Urinary bladder (tissue), 4 donors: ENCODE results near the gene FBXO47. TPM values are rescaled to one million over a fixed set of nuclear protein-coding genes. Genes with fewer than 3 reads are reported as not detected.

Source experiments
- DNase-seq: peaks from one replicate; pipeline ENCODE4 v3.0.0-alpha.2; 2015; ENCODE audit errors: extremely low spot score
- H3K27ac ChIP-seq: one replicate; pipeline ENCODE4 v1.5.1; 2013; ENCODE audit warnings: low read depth, mild to moderate bottlenecking, moderate library complexity
- H3K36me3 ChIP-seq: one replicate; pipeline ENCODE4 v1.6.1; 2013; ENCODE audit warnings: mild to moderate bottlenecking, moderate library complexity; ENCODE audit not compliant: insufficient read depth
- H3K4me1 ChIP-seq: one replicate; pipeline ENCODE4 v1.6.1; 2013; ENCODE audit warnings: mild to moderate bottlenecking, moderate library complexity; ENCODE audit not compliant: insufficient read depth
- H3K4me3 ChIP-seq: one replicate; pipeline ENCODE4 v1.5.1; 2013; ENCODE audit warnings: low read depth, low read length
- WGBS: extraction: QIAGEN DNeasy Blood & Tissue Kit; methylation state at CpG from one replicate; pipeline ENCODE4 v1.1.7; 2013; 5-methylcytosine and 5-hydroxymethylcytosine counted together
- polyA plus RNA-seq: library from polyadenylated mRNA; stranded (reverse); fragments of 200-250 nt; gene quantifications from one replicate; pipeline ENCODE4 v1.2.3, GENCODE V29; 2013
- total RNA-seq: library from RNA; depleted of rRNA; stranded (reverse); fragments of >200 nt; gene quantifications from one replicate; pipeline ENCODE4 v1.2.3, GENCODE V29; 2014
- donor health status: healthy with polysubstance abuse.
- donor health status: healthy.

Gene FBXO47
- total and polyA plus RNA-seq, 2 donors, result not detected

GRCh38 chr17:38897671-38898290, 69.4 kb downstream of the FBXO47 start:
- H3K36me3 ChIP-seq, result peaks cover 2% of the 10 kb centered on the region
- no peak overlapping the region for H3K4me3 ChIP-seq
- DNase-seq, result no peak
- peak overlapping the region; percentile 74 for H3K27ac ChIP-seq
- WGBS, result 78% methylated on average over 12 of the region's 12 CpGs
- H3K4me1 ChIP-seq, result no peaks in the 10 kb centered on the region

GRCh38 chr17:38897176-38897575, 70.0 kb downstream of the FBXO47 start:
- no peak for DNase-seq
- WGBS, result 32% methylated on average over 6 of the region's 6 CpGs
- H3K4me1 ChIP-seq, result no peaks in the 10 kb centered on the region

DNA sequence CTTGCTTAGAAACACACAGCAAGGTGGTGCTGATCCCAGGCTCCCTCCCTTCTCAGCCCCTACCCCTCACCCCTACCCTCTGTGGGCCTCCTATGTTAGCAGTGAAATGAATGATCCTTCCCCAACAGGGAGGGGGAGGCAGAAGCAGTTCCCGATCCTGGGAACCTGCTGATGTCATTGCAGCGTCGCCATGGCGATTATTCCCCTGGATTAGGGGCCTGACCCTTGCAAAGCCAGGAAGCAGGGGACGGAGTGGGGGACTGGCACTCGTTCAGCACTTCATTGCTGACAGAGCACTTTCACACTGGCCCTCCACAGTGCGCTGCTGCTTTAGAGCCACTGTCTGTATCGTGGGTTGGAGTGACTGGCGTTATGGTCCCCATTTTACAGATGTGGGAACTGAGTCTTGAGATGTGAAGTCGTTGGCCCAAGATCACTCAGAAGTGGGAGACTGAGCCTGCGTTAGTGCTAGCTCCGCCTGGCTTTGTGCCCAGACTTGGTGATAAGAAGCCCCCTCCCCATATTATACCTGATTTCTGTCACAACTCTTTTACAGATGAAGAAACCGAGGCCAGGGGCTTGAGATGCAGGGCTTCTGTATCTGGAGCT, 70.8 kb downstream of the FBXO47 start:
- no peak overlapping the region for H3K27ac ChIP-seq
- peaks cover 5% of the 10 kb centered on the region for H3K36me3 ChIP-seq
- H3K4me3 ChIP-seq, result no peak overlapping the region
- no peaks in the 10 kb centered on the region for H3K4me1 ChIP-seq
- 38% methylated on average over 13 of the region's 13 CpGs for WGBS
- no peak for DNase-seq

More at GRCh38 chr17:38897176-38897575, 70.0 kb downstream of the FBXO47 start:
- peaks cover 2% of the 10 kb centered on the region for H3K36me3 ChIP-seq
- peak overlapping the region; percentile 25 for H3K27ac ChIP-seq
- H3K4me3 ChIP-seq, result no peak overlapping the region

DNA sequence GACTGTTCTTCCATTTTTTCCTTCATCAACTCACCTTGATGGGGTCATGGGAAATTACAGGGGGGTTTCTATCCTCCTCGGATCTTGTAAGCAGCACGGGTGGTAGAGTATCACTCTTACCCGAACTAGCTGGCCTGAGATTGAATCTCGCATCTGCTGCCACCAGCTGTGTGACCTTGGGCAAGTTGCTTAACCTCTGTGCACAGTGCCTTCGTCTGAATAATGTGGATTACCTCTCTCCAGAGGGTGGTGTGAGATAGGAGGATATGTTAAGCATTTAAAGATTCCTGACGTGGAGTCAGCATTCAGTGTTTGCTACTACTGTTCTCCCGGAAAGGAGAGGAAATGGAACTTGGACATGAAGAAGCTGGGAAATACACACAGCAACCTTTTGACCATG, 72.9 kb downstream of the FBXO47 start:
- DNase-seq, result no peak
- H3K4me1 ChIP-seq, result no peaks in the 10 kb centered on the region
- peaks cover 5% of the 10 kb centered on the region for H3K36me3 ChIP-seq
- no peak overlapping the region for H3K4me3 ChIP-seq
- H3K27ac ChIP-seq, result no peak overlapping the region
- WGBS, result 62% methylated on average over 7 of the region's 7 CpGs

DNA sequence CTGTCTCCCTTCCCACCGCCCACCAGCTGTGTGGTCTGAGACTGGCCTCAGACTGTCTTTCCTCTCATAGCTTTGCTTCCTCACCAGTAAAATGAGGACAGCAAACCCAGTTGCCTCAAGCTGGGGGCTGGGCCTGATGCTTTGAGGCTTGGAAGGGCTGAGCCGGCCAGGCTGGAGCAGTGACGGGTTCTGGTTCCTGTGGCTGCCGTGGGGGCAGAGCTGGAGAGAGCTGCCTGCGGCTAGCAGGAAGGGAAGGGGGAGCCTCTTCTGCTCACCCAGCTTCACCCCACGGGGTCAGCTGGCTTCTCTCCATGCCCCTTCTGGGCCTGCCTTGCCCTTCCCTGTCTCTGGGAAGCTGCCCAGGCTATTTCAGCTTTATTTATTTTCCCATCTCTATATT, 73.6 kb downstream of the FBXO47 start:
- H3K27ac ChIP-seq, result no peak overlapping the region
- no peak for DNase-seq
- no peak overlapping the region for H3K4me3 ChIP-seq
- WGBS, result 38% methylated on average over 6 of the region's 6 CpGs
- H3K36me3 ChIP-seq, result peaks cover 5% of the 10 kb centered on the region
- H3K4me1 ChIP-seq, result no peaks in the 10 kb centered on the region

GRCh38 chr17:38893113-38893512, 74.1 kb downstream of the FBXO47 start:
- Histone ChIP-seq H3K4me1 (no peaks in the 10 kb centered on the region), H3K27ac (no peak overlapping the region), H3K4me3 (no peak overlapping the region), H3K36me3 (peaks cover 5% of the 10 kb centered on the region)
- WGBS, result 68% methylated on average over 5 of the region's 5 CpGs
- no peak for DNase-seq

- Histone ChIP-seq H3K36me3 (peaks cover 5% of the 10 kb centered on the region), H3K4me3 (no peak overlapping the region), H3K4me1 (no peaks in the 10 kb centered on the region), H3K27ac (no peak overlapping the region)
- no peak for DNase-seq
- 83% methylated on average over 13 of the region's 13 CpGs for WGBS
Observed at GRCh38 chr17:38892620-38893019, 74.6 kb downstream of the FBXO47 start.

- no peak overlapping the region for H3K27ac ChIP-seq
- H3K4me3 ChIP-seq, result no peak overlapping the region
- peaks cover 5% of the 10 kb centered on the region for H3K36me3 ChIP-seq
- no peak for DNase-seq
- no peaks in the 10 kb centered on the region for H3K4me1 ChIP-seq
- 80% methylated on average over 4 of the region's 4 CpGs for WGBS
Observed at GRCh38 chr17:38892083-38892482, 75.1 kb downstream of the FBXO47 start.

- Histone ChIP-seq H3K27ac (no peak overlapping the region), H3K4me3 (no peak overlapping the region), H3K36me3 (peaks cover 5% of the 10 kb centered on the region), H3K4me1 (no peaks in the 10 kb centered on the region)
- WGBS, result 82% methylated on average over 8 of the region's 8 CpGs
- no peak for DNase-seq
Observed at GRCh38 chr17:38891441-38891840, 75.8 kb downstream of the FBXO47 start.

DNA sequence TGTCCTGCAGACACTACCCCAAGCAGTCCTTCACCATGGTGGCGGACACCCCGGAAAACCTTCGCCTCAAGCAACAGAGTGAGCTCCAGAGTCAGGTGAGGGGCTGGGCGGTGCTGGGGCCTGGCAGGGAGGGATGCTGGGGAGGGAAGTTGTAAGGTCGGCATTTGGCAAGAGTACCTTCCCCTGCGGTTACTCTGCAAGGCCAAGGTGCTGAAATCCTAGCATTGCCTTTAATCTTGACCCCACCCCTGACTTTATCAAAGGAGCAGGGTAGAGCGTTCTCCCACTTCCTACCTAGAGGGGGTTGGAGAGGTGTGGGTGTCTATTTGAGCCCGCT, 76.8 kb downstream of the FBXO47 start:
- no peak for DNase-seq
- no peak overlapping the region for H3K4me3 ChIP-seq
- H3K27ac ChIP-seq, result no peak overlapping the region
- H3K36me3 ChIP-seq, result peaks cover 3% of the 10 kb centered on the region
- 88% methylated on average over 8 of the region's 8 CpGs for WGBS
- peaks cover 1% of the 10 kb centered on the region for H3K4me1 ChIP-seq

DNA sequence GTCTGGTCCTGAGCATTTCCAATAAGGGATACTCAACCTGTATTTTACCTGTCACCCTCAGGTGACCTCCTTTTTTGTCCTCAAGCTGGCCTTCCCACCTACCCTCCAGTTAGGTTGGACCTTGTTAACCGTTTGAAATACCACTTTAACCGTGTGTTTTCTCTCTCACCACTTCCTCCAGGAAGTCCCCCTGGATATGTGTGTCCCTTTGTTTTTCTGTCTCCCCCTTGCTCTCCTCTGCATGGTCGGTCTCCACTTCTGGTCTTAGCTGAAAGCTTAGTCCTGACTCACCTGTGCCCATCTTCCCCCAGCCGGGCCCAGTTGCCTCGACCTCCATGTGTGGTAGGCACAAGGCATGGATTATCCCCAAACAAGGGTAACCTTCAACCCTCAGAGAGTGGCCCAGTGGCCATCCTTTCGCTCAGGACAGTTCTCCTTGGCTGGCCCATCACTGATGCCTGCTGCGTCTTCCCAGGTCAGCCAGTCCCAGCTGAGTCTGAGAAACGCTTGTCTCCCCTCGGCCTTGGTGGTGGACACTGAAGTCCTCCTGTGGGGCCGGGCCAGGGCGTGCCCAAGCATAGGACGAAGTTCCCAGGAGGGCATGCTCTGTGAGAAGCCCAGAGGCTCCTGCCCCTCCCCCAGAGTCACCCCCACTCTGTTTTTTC, 77.3 kb downstream of the FBXO47 start:
- H3K4me1 ChIP-seq, result peaks cover 3% of the 10 kb centered on the region
- 85% methylated on average over 12 of the region's 12 CpGs for WGBS
- H3K36me3 ChIP-seq, result peaks cover 3% of the 10 kb centered on the region
- no peak for DNase-seq
- H3K27ac ChIP-seq, result no peak overlapping the region
- H3K4me3 ChIP-seq, result no peak overlapping the region

DNA sequence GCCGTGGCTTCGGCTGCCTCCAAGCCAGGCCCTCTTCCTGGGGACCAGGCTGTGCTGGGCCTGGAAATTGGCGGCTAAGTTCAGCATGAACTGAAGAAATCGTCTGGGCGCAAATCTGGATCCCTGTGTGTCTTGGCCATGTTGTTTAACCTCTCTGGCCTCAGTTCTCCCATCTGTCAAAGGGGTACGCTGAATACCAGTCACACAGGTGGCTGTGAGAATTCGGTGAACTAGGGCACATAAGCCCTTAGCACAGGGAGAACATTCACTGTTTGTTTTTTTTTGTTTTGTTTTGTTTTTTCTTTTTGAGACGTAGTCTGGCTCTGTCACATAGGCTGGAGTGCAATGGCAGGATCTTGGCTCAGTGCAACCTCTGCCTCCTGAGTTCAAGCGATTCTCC, 78.4 kb downstream of the FBXO47 start:
- Histone ChIP-seq H3K36me3 (peaks cover 3% of the 10 kb centered on the region), H3K4me1 (peaks cover 3% of the 10 kb centered on the region)

DNA sequence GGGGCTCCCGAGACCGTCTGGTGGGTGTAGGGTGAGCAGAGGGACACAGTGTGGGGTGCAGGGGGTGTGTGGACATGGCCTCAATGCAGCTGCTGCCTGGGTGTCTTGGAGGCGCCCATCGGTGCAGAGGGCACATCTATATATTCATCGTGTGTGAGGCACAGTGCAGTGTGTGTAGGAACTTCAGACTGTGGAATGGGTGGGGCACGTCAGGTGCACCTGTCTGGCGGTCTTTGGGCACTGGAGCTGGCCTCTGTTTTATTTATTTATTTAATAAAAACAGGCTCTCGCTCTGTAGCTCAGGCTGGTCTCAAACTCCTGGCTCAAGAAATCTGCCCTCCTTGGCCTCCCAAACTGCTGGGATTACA, 80.6 kb downstream of the FBXO47 start:
- peaks cover 3% of the 10 kb centered on the region for H3K4me1 ChIP-seq
- WGBS, result 54% methylated on average over 8 of the region's 8 CpGs
- DNase-seq, result no peak
- no peak overlapping the region for H3K4me3 ChIP-seq
- no peaks in the 10 kb centered on the region for H3K36me3 ChIP-seq
- H3K27ac ChIP-seq, result no peak overlapping the region

More for the DNA sequence above, 78.4 kb downstream of the FBXO47 start:
- 85% methylated on average over 9 of the region's 9 CpGs for WGBS
- DNase-seq, result no peak
- Histone ChIP-seq H3K27ac (no peak overlapping the region), H3K4me3 (no peak overlapping the region)
